ENCODE results near the gene BAZ1A. TPM values are rescaled to one million over a fixed set of nuclear protein-coding genes. Genes with fewer than 3 reads are reported as not detected.

BAZ1A gene, protein sequence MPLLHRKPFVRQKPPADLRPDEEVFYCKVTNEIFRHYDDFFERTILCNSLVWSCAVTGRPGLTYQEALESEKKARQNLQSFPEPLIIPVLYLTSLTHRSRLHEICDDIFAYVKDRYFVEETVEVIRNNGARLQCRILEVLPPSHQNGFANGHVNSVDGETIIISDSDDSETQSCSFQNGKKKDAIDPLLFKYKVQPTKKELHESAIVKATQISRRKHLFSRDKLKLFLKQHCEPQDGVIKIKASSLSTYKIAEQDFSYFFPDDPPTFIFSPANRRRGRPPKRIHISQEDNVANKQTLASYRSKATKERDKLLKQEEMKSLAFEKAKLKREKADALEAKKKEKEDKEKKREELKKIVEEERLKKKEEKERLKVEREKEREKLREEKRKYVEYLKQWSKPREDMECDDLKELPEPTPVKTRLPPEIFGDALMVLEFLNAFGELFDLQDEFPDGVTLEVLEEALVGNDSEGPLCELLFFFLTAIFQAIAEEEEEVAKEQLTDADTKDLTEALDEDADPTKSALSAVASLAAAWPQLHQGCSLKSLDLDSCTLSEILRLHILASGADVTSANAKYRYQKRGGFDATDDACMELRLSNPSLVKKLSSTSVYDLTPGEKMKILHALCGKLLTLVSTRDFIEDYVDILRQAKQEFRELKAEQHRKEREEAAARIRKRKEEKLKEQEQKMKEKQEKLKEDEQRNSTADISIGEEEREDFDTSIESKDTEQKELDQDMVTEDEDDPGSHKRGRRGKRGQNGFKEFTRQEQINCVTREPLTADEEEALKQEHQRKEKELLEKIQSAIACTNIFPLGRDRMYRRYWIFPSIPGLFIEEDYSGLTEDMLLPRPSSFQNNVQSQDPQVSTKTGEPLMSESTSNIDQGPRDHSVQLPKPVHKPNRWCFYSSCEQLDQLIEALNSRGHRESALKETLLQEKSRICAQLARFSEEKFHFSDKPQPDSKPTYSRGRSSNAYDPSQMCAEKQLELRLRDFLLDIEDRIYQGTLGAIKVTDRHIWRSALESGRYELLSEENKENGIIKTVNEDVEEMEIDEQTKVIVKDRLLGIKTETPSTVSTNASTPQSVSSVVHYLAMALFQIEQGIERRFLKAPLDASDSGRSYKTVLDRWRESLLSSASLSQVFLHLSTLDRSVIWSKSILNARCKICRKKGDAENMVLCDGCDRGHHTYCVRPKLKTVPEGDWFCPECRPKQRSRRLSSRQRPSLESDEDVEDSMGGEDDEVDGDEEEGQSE (N-terminal part only)
- total RNA-seq, result 10 to 100 TPM; 53.9 to 75.2 TPM

DNA sequence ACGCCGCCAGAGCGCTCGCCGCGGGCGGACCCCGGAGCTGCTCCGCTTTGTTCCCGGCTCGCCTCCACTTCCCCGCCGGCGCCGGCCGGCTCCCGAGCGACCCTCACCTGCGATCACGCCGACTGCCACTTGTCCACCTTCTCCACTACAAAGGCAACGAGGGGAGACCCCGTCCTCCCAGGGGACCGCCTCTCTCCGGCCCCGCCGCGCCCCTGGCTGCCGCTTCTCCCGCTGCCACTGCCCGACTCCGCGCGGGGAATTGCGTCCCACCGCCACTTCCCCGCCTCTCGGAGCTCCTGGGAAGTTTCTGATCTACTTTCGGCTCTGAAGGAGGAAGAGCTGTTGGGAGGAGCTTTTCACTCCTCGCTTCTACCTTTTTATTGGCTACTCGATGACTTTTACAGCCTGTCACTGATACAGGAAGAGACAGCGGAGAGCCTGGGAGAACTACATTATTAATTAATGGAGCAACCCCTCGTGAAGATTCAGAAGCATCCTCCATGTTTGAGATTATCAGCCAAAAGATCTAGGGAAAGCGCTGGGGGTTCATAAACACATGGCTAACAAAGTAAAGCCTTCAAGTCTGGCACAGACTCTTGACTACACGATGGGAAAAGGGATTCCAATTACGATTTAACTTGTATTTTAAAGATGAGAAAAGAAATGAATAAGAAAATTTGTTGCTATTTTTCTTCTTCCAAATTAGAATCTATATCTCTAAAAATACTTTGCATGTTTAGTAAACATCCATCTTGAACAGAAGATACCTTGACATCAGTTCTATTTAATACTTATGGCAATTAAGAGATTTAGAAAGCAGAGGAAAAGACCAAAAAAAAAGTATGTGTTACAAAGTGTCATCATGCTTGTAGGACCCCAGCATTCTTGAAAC, at the start of gene BAZ1A:
Gene BAZ1A, minus strand, starts transcription at position 330 of the 892 bp plus-strand sequence. CDS start 756 bp downstream, outside the sequence.
- peak; percentile 9 for ATAC-seq

DNA sequence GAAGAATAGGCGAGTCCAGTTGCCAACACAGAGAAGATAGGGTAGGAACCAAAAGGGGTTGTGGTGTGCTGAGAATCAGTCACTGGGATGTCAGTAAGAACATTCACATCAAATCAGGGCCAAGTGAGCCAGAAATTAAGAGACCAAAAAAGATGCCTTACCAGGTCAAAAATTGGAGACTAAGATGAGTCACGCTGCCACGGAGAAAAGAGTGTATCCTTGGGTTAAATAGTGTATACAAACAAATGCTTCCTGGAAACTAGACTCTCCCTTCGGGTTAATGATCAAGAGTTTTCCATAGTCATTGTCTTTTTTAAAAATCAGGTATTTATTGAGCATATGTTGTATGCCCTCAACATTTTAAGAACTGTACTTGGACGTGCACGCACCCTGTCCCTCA, 45.2 kb upstream of the BAZ1A start:
- H3K4me3 Mint-ChIP-seq, result no peak overlapping the region
- ChIA-PET CTCF (no interaction called here), POLR2A (no interaction called here)
- H3K27ac Mint-ChIP-seq, result no peak overlapping the region
- no peak for DNase-seq
- no peaks in the 10 kb centered on the region for H3K27me3 Mint-ChIP-seq
- no peak for ATAC-seq
- H3K4me1 Mint-ChIP-seq, result no peaks in the 10 kb centered on the region
- H3K9me3 Mint-ChIP-seq (ENCODE audit: low read depth), result no peaks in the 10 kb centered on the region
- intact Hi-C loops (cut with DNase I, micrococcal nuclease), result no loop called here
- no peaks in the 10 kb centered on the region for H3K36me3 Mint-ChIP-seq (ENCODE audit: low read depth)

More for the DNA sequence above, at the start of gene BAZ1A:
- H3K36me3 Mint-ChIP-seq (ENCODE audit: low read depth), result peaks cover 23% of the 10 kb centered on the region
- H3K4me3 Mint-ChIP-seq, result peak within 1 kb of the TSS; percentile 99
- H3K27me3 Mint-ChIP-seq, result no peaks in the 10 kb centered on the region
- POLR2A ChIA-PET, result interaction anchor here (0.6 to 1.4 kb wide), 8 partner anchors 16 to 417 kb away, joined by 3 to 20 read pairs (median 6); partner anchors contain the start of genes FAM177A1, PSMA6 and SRP54
- intact Hi-C loops (cut with DNase I, micrococcal nuclease), result loop anchor here (2.0 to 10.0 kb wide), 4 partner anchors 418 to 930 kb away; partner anchors contain the start of genes NFKBIA (in 2 of the 2), PSMA6 (in 1 of the 2) and RALGAPA1 (in 1 of the 2)
- peak; percentile 50 for DNase-seq
- CTCF ChIA-PET, result interaction anchor here (0.6 to 1.2 kb wide), 4 partner anchors 104 to 171 kb away, joined by 3 to 5 read pairs (median 4); partner anchors contain the start of genes FAM177A1 and SRP54
- no peaks in the 10 kb centered on the region for H3K9me3 Mint-ChIP-seq (ENCODE audit: low read depth)
- peaks cover 29% of the 10 kb centered on the region for H3K4me1 Mint-ChIP-seq
- peak within 1 kb of the TSS; percentile 98 for H3K27ac Mint-ChIP-seq

- POLR2A ChIA-PET, result no interaction called here
- Mint-ChIP-seq H3K27me3 (no peaks in the 10 kb centered on the region), H3K4me3 (no peak overlapping the region), H3K4me1 (no peaks in the 10 kb centered on the region), H3K36me3 (ENCODE audit: low read depth) (no peaks in the 10 kb centered on the region), H3K9me3 (ENCODE audit: low read depth) (no peaks in the 10 kb centered on the region), H3K27ac (no peak overlapping the region)
- intact Hi-C loops (cut with DNase I, micrococcal nuclease), result no loop called here
- DNase-seq (no peak), ATAC-seq (no peak)
- CTCF ChIA-PET, result no interaction called here
Observed at GRCh38 chr14:34913619-34914018, 38.5 kb upstream of the BAZ1A start.

DNA sequence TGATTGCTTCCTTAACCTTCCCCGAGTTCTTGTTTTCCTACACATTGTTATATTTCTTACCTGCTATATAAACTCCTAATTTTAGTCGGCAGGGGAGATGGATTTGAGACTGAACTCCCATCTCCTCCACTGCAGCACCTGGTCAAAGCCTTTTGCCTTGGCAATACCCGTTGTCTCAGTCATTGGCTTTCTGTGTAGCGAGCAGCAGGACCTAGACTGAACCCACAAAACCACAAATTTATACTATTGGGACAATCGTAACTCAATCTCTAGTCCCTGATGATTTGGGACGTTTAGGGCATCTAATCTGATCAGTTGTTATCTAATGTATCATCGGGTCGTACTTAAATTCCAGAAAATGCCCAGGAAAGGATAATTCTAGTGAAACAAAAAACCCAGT, 37.8 kb upstream of the BAZ1A start:
- intact Hi-C loops (cut with DNase I, micrococcal nuclease), result no loop called here
- POLR2A ChIA-PET, result no interaction called here

DNA sequence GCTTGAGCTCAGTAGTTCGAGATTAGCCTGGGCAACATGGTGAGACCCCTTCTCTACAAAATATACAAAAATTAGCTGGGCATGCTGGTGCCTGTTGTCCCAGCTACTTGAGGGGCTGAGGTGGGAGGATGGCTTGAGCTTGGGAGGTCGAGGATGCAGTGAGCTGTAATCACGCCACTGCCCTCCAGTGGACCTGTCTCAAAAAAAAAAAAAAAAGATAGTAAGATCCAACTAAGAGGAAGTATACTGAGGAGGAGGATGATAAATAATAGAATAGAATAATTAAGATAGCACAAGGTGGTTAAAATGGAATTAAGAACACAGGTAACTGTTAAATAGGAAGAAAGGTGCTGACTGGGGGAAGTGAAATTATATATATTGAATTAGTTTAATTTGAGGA, 37.0 kb upstream of the BAZ1A start:
- Mint-ChIP-seq H3K36me3 (ENCODE audit: low read depth) (no peaks in the 10 kb centered on the region), H3K4me3 (no peak overlapping the region), H3K27me3 (no peaks in the 10 kb centered on the region), H3K4me1 (no peaks in the 10 kb centered on the region), H3K27ac (no peak overlapping the region), H3K9me3 (ENCODE audit: low read depth) (no peaks in the 10 kb centered on the region)
- DNase-seq (no peak), ATAC-seq (no peak)
- ChIA-PET CTCF (interaction anchor here (1.2 kb wide), 1 partner anchor 219 kb away, joined by 3 read pairs; no protein-coding TSS in a partner anchor), POLR2A (no interaction called here)
- intact Hi-C loops (cut with DNase I, micrococcal nuclease), result no loop called here

More for the DNA sequence above, 37.8 kb upstream of the BAZ1A start:
- Mint-ChIP-seq H3K36me3 (ENCODE audit: low read depth) (no peaks in the 10 kb centered on the region), H3K9me3 (ENCODE audit: low read depth) (no peaks in the 10 kb centered on the region), H3K27me3 (no peaks in the 10 kb centered on the region), H3K27ac (no peak overlapping the region), H3K4me1 (no peaks in the 10 kb centered on the region), H3K4me3 (no peak overlapping the region)
- CTCF ChIA-PET, result interaction anchor here (0.6 to 1.2 kb wide), 2 partner anchors 8 to 220 kb away, joined by 3 to 5 read pairs; no protein-coding TSS in a partner anchor
- DNase-seq, result no peak
- ATAC-seq, result no peak

- Mint-ChIP-seq H3K27ac (no peak overlapping the region), H3K9me3 (ENCODE audit: low read depth) (no peaks in the 10 kb centered on the region), H3K36me3 (ENCODE audit: low read depth) (no peaks in the 10 kb centered on the region), H3K4me1 (no peaks in the 10 kb centered on the region), H3K27me3 (no peaks in the 10 kb centered on the region), H3K4me3 (no peak overlapping the region)
- DNase-seq (no peak), ATAC-seq (no peak)
- intact Hi-C loops (cut with DNase I, micrococcal nuclease), result no loop called here
- ChIA-PET POLR2A (no interaction called here), CTCF (no interaction called here)
Observed at GRCh38 chr14:34911209-34912150, 36.3 kb upstream of the BAZ1A start.

DNA sequence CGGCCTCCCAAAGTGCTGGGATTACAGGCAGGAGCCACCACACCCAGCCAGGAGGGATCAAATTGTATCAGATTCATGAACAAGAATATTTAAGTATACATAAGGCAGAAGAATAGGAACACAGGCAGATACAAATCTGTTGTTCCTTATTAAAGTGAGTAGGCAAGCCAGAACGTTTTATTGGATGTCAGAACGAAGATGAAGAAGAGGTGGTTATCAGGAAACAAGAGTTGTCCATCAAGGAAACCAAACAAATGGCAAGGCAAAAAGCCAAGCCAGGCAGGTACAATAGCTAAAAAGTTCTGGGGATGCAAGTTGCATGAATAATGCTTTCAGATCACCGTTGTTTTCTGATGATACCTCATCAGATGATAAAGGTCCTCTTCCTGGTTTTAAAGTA, 31.1 kb upstream of the BAZ1A start:
- Mint-ChIP-seq H3K9me3 (ENCODE audit: low read depth) (no peaks in the 10 kb centered on the region), H3K4me1 (no peaks in the 10 kb centered on the region), H3K27me3 (no peaks in the 10 kb centered on the region), H3K4me3 (no peak overlapping the region), H3K27ac (no peak overlapping the region), H3K36me3 (ENCODE audit: low read depth) (no peaks in the 10 kb centered on the region)
- intact Hi-C loops (cut with DNase I, micrococcal nuclease), result no loop called here
- ChIA-PET CTCF (interaction anchor here (0.7 kb wide), 1 partner anchor 314 kb away, joined by 3 read pairs; no protein-coding TSS in a partner anchor), POLR2A (no interaction called here)
- ATAC-seq (no peak), DNase-seq (no peak)

- no peaks in the 10 kb centered on the region for H3K27me3 Mint-ChIP-seq
- H3K27ac Mint-ChIP-seq, result no peak overlapping the region
- ATAC-seq (no peak), DNase-seq (no peak)
- H3K4me3 Mint-ChIP-seq, result no peak overlapping the region
- intact Hi-C loops (cut with DNase I, micrococcal nuclease), result no loop called here
- H3K9me3 Mint-ChIP-seq (ENCODE audit: low read depth), result no peaks in the 10 kb centered on the region
- H3K4me1 Mint-ChIP-seq, result peaks cover 5% of the 10 kb centered on the region
- ChIA-PET CTCF (interaction anchor here (0.7 kb wide), 1 partner anchor 173 kb away, joined by 3 read pairs; no protein-coding TSS in a partner anchor), POLR2A (no interaction called here)
- no peaks in the 10 kb centered on the region for H3K36me3 Mint-ChIP-seq (ENCODE audit: low read depth)
Observed at GRCh38 chr14:34895277-34895676, 20.1 kb upstream of the BAZ1A start.

GRCh38 chr14:34890937-34891336, 15.8 kb upstream of the BAZ1A start:
- CTCF ChIA-PET, result interaction anchor here (0.6 kb wide), 1 partner anchor 397 kb away, joined by 3 read pairs; no protein-coding TSS in a partner anchor
- intact Hi-C loops (cut with DNase I, micrococcal nuclease), result no loop called here
- Mint-ChIP-seq H3K27me3 (no peaks in the 10 kb centered on the region), H3K36me3 (ENCODE audit: low read depth) (no peaks in the 10 kb centered on the region), H3K4me1 (peaks cover 5% of the 10 kb centered on the region), H3K9me3 (ENCODE audit: low read depth) (no peaks in the 10 kb centered on the region), H3K4me3 (no peak overlapping the region), H3K27ac (no peak overlapping the region)
- POLR2A ChIA-PET, result interaction anchor here (0.6 kb wide), 1 partner anchor 9 kb away, joined by 4 read pairs; no protein-coding TSS in a partner anchor
- DNase-seq, result no peak
- no peak for ATAC-seq
